HG02759 (cell line): Measurements from ENCODE around the gene CXXC1.
"Not testable (repeated sequence)": the region's sequence is repeated elsewhere in the genome, so short reads cannot be mapped to it uniquely, and the experiment has no call there.

Experiments
- ATAC-seq: cut with Tn5 transposase; IDR thresholded peaks from one replicate; pipeline ENCODE4 v1.9.1; 2021; ENCODE audit warnings: mild to moderate bottlenecking, moderate library complexity; ENCODE audit not compliant: unreplicated experiment

Gene CXXC1

DNA sequence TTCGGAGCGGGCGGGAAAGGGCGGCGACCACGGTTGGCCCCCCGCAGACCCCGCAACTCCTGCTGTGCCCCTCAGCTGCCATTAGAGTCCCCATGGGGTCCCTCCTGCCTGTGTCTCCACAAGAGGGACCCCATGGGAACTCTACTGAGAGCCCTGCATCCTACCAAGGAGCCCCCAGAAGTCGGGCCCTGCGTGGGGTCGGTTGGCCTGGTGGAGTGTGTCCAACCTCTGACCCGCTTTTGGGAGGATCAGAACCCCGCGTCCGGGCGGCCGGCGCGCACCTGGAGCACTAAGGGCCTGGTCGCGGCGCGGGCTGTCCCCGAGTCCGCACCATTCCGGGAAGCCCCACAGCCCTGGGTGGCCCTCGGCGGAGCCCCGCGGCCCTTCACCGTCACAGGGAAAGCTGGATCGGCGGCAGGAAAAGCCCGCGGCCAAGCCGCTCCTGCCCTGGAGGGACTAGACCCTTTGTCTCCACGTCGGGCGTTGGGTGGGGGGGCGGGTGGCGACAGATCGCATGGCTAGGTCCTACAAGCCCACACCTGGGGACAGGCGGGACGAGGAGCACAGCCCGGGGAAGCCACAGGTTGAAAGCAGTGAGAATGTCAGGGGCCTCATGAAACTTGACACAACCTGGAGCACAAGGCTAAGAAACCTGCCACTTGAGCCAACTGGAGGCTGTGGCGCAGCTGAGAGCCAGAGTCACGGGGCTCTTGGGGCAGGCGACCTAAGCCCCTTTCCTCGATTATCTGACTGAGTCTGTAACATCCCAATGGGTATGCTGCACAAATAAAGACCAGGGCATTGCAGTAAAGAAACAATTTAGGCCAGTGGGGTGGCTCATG, 11.2 kb upstream of the CXXC1 start:
- ATAC-seq = no peak

DNA sequence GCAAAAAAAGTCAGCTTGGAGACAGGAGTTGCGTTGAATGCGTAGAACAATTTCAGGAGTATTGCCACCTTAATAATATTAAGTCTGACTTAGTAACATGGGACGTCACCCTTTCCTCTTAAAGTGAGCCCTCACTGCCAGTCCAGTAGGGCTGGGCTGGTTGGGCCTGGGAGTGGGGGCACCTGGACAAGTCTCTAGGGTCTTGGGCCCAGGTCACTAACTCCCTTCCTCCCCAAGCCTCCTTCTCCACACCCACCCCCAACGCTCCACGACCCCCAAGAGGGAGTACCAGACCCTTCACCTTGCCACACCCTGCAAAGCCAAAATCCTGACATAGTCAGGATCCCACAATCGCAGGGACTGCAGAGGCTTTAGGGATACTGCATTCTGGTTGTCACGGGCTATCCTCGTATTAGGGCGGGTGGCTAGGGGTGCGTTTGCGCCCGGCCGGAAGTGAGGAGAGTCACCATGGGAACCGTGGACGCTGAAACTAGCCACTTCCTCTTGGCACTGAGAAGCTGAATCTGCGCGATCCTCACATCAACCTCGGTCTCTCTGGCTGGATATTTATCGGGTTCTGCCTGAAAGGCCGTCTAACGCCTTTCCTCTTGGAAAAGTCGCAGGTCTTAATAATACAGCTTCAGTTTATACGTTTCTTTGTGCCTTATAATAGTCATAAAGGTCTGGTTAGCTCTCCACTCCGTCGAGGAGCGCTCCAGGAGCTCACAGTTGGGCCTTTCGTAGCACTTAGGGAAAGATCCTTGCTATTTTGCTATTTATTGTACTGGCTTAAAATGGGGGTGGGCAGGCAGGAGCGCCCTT, 10.3 kb upstream of the CXXC1 start:
- ATAC-seq = peak; percentile 100

DNA sequence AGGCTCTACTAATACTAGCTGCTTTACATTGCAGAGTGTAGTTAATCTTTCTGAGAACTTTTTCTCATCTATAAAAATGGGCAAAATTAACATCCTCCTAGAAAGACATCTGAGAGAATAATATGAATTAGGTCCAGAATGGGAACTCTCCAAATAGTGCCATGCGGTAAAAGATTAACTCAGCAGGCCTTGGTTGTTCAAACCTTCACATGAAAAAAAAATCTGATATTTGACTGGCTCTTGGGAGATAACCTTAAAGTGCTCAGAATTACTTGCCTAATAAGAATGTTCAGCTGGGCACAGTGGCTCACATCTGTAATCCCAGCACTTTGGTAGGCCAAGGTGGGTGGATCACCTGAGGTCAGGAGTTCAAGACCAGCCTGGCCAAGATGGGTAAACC, 5.5 kb upstream of the CXXC1 start:
- ATAC-seq = no peak

DNA sequence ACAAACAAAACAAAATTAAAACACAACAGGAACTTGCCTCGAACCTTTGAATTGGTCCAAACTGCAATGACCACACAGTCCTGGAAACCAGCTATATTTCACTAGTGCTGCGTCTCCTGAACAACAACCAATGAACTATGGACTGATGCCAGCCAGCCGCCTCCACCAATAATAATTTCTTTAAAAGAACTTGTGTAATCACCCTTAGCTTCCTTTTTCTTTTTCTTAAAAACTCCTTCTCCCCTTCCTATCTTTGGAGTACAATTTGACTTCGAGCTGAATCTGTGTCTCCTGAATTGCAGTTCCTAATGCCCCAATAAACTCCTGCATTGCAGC, 1.6 kb upstream of the CXXC1 start:
- no peak for ATAC-seq

DNA sequence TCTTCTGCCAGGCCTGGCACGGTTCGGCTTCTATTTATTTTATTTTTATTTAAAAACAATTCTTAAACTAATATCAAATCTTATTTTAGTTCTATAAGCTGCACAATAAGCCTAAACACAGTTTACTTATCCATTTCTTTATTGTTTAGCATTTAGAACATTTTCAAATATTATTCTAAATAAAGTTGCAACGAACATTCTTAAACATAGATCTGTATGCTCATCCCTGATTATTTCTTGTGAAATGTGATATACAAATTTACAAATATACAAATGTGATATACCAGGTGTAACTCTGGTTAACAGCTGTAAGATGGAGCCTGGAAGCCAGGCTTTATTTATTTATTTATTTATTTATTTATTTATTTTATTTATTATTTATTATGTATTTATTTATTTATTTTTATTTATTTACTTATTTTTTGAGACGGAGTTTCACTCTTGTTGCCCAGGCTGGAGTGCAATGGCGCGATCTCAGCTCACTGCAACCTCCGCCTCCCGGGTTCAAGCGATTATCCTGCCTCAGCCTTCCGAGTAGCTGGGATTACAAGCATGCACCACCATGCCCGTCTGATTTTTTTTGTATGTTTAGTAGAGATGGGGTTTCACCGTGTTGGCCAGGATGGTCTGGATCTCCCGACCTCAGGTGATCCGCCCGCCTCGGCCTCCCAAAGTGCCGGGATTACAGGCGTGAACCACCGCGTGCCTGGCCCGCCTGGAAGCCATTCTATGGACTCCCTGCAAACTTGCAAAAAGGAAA, 1.0 kb upstream of the CXXC1 start:
- ATAC-seq = not testable (repeated sequence)

DNA sequence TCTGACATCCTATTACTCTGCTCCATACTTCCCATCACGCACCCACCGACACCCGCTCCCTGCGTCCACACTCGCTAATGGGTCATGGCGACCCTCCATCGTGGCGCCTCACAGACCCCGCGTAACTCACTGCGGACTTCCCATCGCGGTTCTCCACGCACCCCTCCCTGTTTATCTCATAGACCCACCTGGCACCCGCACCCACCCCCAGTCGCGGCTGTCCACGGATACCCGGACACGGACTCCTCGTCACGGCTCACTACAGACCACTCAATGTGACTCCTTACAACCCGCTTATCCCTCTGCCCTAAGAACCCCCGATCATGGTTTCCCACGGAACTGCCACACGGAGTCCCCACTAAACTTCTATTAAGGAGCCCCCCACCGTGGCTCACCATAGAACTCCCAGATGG, 458 bp downstream of the CXXC1 start:
- ATAC-seq = peak; percentile 1

DNA sequence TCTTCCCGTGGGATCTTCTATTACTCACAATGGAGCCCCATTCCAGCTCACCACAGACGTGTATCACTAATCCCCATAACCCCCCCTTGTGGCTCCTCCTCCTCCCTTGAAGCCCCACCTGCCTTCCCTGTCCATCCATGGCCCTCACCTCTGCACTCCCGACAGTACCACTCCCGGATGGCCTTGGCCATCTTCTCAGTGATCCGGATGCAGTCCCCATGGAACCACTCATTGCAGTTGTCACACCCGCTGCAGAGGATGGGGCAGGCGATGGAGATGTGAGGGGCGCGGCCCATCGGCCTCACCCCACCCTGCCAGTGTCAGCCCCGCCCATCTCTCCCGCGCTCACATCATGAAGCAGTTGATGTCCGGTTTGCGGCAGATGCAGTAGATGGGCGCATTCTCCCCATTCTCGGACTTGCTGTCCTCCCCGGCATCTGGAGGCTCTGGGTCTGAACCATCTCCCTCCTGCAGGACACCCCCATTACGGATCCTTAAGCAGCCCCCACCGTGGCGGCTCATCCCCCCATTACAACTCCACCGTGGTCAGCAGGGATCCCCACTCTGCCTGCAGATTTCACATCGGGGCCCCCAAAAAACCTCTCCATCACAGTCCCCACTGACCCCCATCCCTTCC, 983 bp downstream of the CXXC1 start:
- ATAC-seq = no peak

DNA sequence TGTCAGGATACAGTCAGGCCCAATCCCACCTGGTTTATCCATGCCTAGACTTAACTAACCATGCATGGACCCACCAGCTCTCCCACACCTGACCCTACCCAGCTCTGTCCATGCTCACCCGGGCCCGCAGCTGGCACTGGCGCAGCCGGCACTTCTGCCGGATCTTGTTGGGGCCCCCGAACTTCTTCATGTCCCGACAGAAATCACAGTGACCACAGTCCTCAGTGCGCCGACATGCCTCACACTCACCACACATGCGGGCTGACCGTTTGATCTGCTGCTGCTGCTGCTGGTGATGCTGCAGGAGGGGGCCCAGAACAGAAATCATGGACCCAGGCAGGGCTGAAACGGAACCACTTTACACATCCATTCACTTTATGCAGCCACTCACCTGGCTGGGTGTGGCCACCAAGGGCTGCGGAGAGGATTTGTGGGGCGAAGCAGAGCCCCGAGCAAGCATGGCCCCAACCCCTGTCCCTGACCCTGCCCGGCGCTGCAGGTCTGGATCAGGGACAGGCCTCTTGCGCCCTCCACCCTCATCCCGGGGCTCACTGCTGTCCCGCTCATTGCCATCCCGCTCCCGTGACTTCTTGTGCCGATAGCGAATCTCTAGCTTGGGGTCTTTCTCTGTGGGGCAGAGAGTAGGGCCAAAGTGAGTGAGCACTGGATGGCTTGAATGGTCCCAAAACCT, 1.7 kb downstream of the CXXC1 start:
- no peak for ATAC-seq

DNA sequence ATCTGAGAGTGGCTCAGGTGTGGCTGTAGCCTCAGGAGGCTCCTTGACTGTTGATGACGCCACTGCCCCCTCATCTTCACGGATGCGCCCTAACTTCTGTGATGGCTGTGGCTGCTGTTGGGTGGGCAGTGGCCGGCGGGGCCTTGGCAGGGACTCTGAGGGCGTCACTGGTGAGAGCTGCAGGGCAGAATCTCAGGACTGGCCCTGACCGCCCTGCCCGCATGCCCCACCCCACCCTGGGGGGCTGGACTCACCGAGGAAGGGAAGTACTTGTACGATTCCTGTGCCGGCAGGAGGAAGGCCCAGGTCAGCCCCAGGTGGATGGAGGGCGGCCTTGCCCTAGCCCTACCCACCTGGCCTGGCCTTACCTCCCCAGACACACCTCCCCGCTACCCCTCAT, 2.4 kb downstream of the CXXC1 start:
- ATAC-seq = no peak

DNA sequence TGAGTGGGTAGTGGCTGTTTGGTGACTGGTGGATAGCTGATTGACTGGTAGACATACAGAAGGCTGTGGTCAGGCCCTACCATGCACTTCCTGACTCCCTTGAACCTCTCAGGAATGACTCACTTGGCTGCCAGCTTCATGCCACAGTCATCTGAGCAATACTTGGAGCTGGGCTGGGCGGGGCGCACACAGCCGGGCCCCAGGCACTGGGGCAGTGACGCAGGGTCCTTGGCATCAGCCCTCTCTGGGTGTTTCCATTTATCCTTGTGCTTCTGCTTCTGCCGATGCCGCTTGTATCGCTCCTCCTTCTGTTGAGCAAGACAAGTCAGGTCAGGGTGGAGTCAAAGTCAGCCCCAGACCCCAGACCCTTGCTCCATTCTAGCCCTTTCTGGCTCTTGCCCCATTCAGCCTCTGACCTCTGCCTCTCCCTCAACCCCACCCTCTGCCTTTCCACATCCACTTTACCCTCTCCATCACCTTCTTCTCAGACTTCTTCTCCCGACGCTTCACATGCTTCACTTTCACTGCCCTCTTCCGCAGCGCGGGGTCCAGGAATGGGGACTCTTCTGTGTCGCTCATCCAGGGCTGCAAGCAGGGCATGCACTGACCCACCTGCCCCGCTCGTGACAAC, 3.1 kb downstream of the CXXC1 start:
- ATAC-seq = no peak

DNA sequence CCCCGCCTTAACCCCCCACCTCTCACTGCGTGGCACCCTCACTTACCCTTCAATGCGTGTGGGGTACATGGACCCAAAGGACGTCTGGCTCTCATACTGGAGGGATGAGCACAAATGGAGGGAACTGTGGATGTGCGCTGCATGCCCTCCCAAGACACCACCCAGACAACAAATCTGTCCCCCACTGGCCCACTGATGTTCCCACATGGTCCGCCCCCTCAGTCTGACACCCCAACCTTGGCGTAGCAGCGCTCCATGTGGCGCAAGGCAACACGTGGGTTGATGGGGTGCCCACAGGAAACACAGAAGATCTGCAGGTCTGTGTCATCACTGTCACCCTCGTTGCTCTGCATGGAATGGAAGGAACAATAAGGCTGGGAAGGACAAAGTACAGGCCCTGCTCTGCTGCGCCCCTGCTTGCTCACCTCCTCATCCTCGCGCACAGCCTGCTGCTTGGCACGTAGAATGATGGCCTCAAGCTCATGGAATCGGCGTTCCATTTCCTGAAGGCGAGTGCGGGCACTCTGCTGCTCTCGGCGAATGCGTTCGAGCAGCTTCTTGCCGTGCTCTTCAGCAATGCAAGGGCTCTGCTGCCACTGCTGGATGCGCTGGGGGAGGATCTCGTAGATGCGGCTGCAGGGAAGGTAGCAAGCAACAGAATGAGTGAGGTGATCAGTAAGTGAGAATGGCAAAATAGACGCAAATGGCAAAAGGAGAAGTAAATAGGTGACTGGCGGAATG, 3.9 kb downstream of the CXXC1 start:
- no peak for ATAC-seq

DNA sequence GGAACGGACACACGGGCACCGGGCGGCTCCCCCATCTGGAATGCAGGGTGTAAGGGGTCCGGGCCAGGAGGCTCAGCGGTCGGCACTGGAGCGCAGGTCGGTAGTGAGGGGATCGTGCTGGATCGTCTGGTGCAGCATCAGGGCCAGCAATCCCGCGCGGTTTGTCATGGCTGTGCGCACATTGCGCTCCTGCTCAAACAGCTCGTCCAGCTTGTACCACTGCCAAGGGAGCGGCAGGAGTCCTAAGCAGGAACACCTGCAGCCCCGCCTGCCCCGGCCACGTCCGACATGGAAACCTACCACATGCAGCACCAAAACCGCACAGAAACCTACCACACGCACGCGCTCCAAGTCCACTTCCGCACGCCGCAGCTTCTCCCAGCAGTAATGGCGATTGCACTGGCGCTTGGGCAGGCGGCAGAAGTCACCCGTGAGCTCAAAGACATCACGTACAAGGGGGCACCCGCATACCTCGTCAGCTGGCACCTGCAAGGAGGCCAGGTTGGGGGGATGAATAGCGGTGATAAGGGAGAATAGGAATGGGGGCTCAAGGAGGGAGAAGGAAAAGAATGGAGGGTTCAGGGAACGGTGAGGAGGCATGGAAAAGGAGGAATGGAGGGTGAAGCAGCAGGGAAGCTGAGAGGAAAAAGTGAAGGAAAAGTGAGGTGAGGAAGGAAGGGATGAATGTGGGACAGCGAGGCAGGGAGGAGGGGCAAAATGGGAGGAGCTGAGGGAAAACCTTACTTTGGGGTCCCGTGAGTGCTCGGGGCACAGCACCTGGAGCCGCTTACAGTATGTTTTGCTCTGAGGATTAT, 4.8 kb downstream of the CXXC1 start:
- ATAC-seq = no peak

DNA sequence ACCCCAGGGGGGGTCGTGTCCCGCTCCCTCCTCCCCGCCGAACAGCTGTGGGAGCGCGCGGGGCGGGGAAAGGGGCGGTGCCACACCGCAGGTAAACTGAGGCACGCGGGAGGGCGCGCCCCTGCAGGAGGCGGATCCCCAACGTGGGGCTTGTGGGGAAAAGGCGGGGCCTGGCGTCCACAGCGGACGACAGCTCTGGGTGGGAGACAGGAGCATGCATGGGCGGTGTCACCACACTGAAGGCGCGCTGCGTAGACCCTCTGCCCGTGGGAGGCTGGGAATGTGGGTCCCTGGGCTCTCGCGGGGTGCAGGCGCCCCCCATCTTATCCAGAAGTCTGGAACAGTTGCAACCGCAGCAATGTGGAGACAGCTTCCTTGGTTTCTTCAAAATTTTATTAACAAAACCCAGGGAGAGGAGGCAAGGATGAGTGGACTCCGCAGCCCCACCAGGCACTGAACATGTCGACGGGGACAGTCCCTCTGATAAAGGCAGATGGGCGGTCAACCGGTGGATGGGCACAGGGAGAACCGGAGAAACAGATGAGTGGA, 5.4 kb downstream of the CXXC1 start:
- no peak for ATAC-seq

DNA sequence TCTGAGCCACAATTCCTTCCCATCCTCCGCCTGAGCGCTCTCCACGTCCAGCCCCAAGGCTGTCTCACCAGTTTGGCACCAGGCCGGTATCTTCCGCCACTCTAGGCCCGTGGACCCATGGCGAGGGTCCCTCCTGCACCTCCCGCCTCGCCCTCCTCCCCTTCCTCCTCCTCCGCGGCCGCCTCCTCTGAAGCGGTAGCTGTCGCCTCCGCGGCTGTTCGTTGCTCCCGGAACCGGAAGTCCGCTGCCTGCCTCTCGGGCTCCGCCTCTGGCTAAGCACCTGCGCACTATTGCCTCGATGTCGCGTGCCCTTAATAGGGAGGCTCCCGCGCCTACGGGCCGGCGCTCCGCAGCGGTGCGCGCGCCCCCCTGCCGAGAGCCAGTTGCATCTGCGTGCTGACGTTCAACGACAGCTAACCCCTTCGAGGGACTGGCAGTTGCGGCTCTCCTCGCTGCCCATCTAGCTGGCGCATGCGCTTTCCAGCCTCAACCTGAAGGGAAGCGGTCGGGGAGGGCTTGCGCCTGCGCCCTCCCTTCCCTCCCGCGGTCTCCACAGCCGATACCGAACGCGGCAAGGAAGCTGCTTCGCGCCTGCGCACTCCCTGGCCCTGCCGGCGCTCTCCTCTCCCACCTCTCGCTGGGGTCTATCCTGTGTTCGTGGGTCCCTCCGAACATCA, 6.1 kb downstream of the CXXC1 start, which contains the start of gene MBD1:
Gene MBD1, minus strand, starts transcription at position 229 of the 677 bp plus-strand sequence. CDS start 1,531 bp downstream, outside the sequence.
- ATAC-seq = peak; percentile 94

DNA sequence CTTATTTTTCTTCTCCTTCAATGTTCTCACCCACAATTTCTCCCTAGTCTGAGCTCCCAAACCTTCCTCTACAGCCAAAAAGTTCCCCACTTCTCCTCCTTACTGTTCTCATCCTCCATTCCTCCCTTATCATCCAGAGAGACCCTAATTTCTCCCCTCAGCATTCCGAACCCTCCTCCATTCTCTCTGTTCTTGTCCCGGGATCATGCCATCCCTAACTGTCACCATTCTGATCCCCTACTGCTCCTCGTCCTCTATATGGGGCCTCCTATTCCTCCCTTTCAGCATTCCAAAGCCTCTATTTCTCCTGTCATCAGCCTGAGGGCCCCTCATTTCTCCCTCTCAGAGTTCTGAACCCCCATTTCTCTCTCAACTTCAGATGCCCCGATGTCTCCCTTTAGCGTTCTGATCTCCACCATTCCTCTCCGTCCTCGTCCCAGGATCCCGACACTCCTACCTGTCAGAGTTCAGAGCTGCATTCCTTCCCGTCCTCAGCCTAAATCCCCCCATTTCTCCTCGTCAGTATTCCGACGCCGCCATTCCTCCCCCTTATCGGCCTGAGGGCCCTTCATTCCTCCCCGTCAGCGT, 6.7 kb downstream of the CXXC1 start:
- ATAC-seq = no peak

DNA sequence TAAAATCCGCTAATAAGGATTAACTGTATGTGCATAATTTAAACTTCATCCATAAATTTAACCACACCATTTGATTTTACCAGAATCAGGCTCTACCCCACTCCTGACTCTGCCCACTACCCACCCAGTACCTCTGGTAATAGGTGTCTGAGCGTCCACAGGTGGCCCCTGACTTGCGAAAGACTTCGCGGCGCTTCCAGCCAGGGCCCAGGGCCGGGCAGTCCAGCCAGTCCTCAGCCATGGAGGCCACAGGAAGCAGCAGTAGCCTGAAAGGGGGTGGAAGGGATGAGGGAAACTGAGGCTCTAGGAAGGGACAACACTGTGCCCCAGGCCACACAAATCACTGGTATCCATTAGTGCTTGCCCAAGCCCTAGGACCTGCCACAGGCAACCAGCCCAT, 7.7 kb downstream of the CXXC1 start:
- ATAC-seq = no peak

DNA sequence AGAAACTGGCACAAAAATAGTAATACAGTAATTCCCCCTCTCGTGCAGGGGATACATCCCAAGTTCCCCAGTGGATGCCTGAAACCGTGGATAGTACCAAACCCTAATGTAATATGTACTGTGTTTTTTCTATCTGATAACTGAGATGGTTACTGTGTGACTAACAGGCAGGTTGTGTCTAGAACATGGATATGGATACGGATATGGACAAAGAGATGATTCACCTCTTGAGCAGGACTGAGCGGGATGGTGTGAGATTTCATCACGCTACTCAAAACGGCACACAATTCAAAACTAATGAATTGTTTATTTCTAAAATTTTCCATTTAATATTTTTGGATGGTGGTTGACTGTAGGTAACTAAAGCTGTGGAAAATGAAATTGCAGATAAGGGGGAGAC, 9.6 kb downstream of the CXXC1 start:
- ATAC-seq = no peak
